Measurements from ENCODE around the gene EXD3. TPM values are rescaled to one million over a fixed set of nuclear protein-coding genes. Genes with fewer than 3 reads are reported as not detected.

EXD3 gene
- total and polyA plus RNA-seq, 2 of the 13 experiments (the other 11 are each of a cell fraction or from before 2014, with no cell fraction given), result 2.7 to 4.8 TPM

- TF ChIP-seq, protein P1, sequence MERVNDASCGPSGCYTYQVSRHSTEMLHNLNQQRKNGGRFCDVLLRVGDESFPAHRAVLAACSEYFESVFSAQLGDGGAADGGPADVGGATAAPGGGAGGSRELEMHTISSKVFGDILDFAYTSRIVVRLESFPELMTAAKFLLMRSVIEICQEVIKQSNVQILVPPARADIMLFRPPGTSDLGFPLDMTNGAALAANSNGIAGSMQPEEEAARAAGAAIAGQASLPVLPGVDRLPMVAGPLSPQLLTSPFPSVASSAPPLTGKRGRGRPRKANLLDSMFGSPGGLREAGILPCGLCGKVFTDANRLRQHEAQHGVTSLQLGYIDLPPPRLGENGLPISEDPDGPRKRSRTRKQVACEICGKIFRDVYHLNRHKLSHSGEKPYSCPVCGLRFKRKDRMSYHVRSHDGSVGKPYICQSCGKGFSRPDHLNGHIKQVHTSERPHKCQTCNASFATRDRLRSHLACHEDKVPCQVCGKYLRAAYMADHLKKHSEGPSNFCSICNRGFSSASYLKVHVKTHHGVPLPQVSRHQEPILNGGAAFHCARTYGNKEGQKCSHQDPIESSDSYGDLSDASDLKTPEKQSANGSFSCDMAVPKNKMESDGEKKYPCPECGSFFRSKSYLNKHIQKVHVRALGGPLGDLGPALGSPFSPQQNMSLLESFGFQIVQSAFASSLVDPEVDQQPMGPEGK (CRISPR knock-in tag; IDR thresholded peaks at IDR 0.05), result 0 out of 2 replicates have a peak, but pooled peaks have one; percentile 22
- TF ChIP-seq HDAC1 (CRISPR knock-in tag; IDR thresholded peaks at IDR 0.05) (no peak), HOXA5 (CRISPR knock-in tag; IDR thresholded peaks at IDR 0.05) (0 out of 2 replicates have a peak, but pooled peaks have one; percentile 72), RBFOX2 (IDR thresholded peaks at IDR 0.05; ENCODE audit: low read depth, low read length) (0 out of 2 replicates have a peak, but pooled peaks have one; percentile 10), NFRKB (IDR thresholded peaks at IDR 0.05) (no peak), MXD4 (CRISPR knock-in tag; IDR thresholded peaks at IDR 0.05) (no peak), KLF15 (CRISPR knock-in tag; IDR thresholded peaks at IDR 0.05; ENCODE audit: borderline replicate concordance) (0 out of 2 replicates have a peak, but pooled peaks have one; percentile 2), NRL (CRISPR knock-in tag; IDR thresholded peaks at IDR 0.05; ENCODE audit: borderline replicate concordance) (no peak), HES4 (CRISPR knock-in tag; IDR thresholded peaks at IDR 0.05; ENCODE audit: borderline replicate concordance) (no peak), TBX3 (IDR thresholded peaks at IDR 0.05; ENCODE audit: borderline replicate concordance) (no peak), ZSCAN21 (CRISPR knock-in tag; IDR thresholded peaks at IDR 0.05; ENCODE audit: borderline replicate concordance) (peak; percentile 31; the same call in 1 of the 2 replicates), NFATC3 (CRISPR knock-in tag; IDR thresholded peaks at IDR 0.05) (no peak), KLF16 (CRISPR knock-in tag; IDR thresholded peaks at IDR 0.05) (no peak), NFE2L2 (IDR thresholded peaks at IDR 0.05; ENCODE audit: low read length) (no peak), ZNF674 (CRISPR knock-in tag; IDR thresholded peaks at IDR 0.05; ENCODE audit: low read depth) (no peak), YY1 (IDR thresholded peaks at IDR 0.05; ENCODE audit: insufficient read depth, insufficient replicate concordance, low read depth, low read length) (no peak), ATF6 (CRISPR knock-in tag; conservative IDR thresholded peaks at IDR 0.05) (no peak), PTBP1 (IDR thresholded peaks at IDR 0.05; ENCODE audit: low read depth, low read length, poor library complexity, severe bottlenecking) (no peak), KLF13 (CRISPR knock-in tag; IDR thresholded peaks at IDR 0.05) (no peak), MAF1 (CRISPR knock-in tag; IDR thresholded peaks at IDR 0.05; ENCODE audit: borderline replicate concordance) (no peak), MAZ (IDR thresholded peaks at IDR 0.05; ENCODE audit: borderline replicate concordance, low read depth, low read length) (no peak), MAZ (CRISPR knock-in tag; IDR thresholded peaks at IDR 0.05; ENCODE audit: low read depth) (no peak; the same call in 1 of the 2 replicates)
- TF ChIP-seq, protein P2, sequence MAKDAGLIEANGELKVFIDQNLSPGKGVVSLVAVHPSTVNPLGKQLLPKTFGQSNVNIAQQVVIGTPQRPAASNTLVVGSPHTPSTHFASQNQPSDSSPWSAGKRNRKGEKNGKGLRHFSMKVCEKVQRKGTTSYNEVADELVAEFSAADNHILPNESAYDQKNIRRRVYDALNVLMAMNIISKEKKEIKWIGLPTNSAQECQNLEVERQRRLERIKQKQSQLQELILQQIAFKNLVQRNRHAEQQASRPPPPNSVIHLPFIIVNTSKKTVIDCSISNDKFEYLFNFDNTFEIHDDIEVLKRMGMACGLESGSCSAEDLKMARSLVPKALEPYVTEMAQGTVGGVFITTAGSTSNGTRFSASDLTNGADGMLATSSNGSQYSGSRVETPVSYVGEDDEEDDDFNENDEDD (CRISPR knock-in tag; IDR thresholded peaks at IDR 0.05; ENCODE audit: borderline replicate concordance), result peak; percentile 19; the same call in 1 of the 2 replicates
- TF ChIP-seq, protein P3, sequence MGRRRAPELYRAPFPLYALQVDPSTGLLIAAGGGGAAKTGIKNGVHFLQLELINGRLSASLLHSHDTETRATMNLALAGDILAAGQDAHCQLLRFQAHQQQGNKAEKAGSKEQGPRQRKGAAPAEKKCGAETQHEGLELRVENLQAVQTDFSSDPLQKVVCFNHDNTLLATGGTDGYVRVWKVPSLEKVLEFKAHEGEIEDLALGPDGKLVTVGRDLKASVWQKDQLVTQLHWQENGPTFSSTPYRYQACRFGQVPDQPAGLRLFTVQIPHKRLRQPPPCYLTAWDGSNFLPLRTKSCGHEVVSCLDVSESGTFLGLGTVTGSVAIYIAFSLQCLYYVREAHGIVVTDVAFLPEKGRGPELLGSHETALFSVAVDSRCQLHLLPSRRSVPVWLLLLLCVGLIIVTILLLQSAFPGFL (CRISPR knock-in tag; IDR thresholded peaks at IDR 0.05), result no peak
These were observed 741 bp upstream of the EXD3 start (continued) for GRCh38 chr9:137423514-137424291.
